HL-60/S4 (cell line): ENCODE measurements around the gene PDE8B.

Experiments used
- in situ Hi-C: fragments of 300-500 bp; cut with MboI; formaldehyde crosslinking; loops from 2 replicates; pipeline ENCODE4 v1.14.3; 2022; ENCODE audit warnings: low sequenced_read_pairs

The PDE8B gene

DNA sequence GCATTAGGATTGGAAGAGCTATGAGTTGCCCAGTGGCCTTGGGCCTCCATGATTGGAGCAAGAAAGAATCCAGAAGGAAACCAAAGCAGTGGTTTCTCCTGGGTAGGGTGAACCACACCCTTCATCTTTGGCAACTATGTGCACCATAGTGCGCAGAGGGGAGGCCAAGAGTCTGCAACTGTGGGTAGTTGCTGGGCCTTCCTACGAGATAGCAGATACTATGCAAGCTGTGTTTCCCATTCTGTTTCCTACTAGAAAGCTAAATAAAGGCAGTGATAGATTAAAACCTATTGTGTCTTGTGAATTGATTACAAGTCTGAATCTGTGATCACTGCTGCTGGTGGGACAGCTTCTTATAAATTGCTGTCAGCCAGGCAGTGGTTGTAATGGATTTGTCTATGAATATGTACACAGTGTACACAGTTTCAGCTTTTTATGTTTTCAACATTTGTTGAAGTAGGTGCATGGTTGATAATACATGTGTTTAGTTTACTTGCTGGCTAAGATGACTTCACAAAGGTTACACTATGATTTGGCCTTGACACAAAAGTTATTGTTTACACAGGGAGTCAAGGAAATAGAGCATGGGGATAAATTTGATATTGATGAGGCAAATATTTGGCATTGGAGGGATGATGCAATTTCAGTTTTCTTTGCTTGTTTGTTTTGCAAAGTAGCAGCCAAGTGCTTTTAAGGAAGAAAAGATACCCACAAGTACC is 23.7 kb upstream of the PDE8B start:
- in situ Hi-C loops = no loop called here

DNA sequence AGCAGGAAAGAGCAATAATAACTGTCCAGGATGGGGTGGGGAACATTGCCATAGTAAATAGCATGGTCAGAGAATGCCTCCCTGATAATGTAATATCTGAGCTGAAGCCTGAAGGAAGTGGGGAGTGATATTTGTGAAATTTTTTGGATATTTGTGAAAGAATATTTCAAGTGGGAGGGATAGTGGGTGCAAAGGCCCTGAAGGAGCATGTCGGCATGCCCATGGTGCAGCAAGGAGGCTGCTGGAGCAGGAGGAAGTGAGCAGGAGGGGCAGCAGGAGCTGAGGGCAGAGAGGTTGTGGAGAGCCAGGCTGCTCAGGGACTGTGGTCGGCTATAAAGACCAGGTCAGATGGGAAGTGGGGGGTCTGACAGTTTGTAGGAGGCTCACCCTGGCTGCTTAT is 21.1 kb upstream of the PDE8B start:
- in situ Hi-C loops = no loop called here

DNA sequence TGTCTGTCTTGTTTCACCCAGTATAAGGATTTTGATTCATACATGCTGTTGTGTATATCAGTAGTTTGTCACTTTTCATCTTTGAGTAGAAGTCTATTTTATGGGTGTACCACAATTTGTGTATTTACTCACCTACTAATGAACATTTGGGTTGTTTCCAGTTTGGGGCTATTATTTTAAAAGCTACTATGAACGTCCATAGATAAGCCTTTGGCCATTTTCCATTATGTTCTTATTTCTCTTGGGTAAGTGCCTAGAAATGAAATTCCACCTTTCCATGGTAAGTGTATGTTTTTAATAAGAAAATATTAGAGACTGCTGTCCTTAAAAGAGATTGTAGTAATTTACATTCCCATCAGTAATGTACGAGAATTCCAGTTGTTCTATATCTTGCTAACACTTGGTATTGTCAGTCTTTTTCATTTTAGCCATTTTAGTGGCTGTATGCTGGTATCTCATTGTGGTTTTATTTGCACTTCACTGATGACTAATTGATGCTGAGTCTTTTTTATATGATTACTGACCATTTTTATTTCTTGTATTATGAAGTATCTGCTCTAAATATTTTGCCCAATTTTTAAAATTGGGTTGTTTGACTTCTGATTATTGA is 17.9 kb upstream of the PDE8B start:
- in situ Hi-C loops = no loop called here

DNA sequence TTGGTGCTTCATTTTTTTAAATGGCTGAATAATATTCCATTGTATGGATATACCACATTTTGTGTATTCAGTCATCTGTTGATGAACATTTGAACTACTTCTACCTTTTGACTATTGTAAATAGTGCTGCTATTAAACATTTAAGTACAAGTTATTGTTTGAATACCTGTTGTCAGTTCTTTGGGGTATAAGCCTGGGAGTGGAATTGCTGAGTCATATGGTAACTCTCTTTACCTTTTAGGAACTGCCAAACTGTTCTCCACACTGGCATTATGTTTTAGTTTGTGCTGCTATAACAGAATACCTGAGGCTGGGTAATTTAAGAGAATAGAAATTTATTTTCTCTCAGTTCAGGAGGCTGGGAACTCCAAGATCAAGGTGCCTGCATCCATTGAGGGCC is 15.7 kb upstream of the PDE8B start:
- in situ Hi-C loops = no loop called here

DNA sequence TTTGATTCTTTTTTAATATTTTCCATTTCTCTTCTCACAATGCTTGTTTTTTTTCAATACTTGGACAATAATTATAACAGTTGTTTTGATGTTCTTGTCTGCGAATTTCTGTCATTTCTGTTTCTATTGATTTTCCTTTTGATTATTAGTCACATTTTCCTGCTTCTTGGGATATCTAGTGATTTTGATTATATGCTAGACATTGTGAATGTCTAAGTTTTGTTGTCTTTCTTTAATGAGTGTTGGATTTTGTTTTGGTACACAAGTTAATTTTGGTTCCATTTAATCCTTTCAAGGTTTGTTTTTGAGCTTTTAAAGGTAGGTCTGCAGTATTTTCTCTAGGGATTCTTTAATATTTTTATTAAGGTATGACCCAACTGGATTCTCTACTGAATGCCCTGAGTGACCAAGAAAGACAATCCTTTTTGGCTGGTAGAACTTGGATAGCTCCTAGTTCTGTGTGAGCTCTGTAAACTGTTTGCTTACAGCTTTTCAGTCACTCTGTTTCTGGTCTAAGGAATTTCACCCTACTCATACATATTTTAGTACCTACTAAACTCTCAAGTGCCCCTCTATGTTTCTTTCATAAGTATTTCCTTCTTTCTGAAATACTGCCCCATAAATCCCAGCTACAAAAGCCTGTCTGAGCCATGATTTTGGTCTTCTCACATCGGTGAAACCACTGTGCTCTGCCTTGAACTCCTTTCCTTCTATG is 12.5 kb upstream of the PDE8B start:
- in situ Hi-C loops = no loop called here

DNA sequence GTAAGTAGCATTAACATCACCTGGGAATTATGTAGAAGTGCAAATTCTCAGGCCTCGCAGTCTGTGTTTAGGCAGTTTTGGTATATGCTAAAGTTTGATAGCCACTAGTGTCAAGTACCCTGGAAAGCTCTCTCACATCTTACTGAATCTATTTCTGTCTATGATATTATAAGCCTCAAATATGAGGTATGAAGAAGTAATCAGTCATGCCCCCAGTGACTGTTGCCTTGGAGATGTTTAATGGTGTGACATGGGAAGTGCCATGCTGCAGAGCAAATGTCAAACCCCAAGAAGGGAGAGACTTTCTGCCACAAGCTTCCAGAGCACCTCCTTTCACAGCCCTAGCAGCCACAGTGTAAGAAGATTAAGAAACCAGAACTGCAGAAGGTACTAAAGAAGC is 9.8 kb upstream of the PDE8B start:
- in situ Hi-C loops = no loop called here

DNA sequence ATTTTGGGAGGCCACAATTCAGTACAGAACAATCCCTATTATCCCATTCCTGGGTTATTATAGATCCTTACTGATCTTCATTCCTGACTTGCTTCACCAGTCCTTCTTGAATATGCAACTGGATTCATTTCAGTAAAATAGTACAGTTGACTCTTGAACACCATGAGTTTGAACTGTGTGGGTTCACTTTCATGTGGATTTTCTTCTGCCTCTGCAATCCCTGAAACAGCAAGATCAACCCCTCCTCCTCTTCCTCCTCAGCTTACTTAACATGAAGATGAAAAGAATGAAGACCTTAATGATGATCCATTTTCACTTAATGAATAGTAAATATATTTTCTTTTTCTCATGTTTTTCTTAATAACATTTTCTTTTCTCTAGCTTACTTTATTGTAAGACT is 8.3 kb upstream of the PDE8B start:
- in situ Hi-C loops = no loop called here

DNA sequence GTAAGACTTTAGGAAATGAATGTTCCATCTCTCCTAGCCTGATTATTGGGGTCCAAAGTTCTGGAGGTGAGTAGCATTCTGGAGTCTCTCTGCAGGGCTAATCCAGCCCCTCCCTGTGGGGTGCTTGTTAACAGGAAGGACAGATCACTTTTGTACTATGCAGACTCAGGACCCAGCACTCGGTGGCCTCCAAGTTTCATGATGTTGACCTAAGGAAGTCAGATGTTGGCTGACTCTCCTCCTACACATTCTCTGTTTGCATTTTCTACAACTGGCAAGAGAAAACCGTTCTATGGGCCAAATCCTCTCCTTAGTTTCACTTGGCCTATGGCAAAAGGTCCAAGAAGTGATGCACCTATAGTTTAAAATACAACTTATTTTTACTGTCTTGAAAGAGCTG is 5.5 kb upstream of the PDE8B start:
- in situ Hi-C loops = no loop called here

DNA sequence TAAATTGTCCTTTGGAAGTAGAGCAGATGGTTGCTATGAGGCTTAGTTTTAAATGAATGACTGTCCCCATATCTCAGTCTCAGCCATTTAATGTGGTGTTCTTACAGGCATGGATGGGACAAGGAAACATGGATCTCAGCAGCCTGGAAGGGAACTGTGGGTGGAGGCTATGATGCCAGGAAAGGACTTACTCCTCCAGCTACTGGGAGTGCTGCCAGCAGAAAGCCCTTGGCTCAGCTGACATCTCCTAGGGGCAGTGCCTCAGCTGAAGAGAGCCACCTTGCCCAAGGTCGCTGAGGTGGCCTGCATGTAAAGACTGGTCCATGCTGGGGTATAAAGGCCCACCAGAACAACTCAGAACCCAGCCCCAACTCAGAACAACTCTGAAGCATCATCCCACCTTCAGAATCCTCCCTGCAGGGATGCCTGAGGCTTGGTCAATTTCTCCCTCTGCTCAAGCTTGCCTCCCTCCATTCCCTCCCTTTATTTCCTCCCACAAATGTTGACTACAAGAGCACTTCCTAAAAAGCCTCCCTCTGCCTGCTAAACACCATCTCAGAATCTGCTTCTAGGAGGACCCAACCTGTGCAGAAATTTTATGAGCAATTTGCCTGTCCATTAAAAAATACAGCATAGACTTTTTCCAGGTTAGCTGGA is 1.8 kb upstream of the PDE8B start:
- in situ Hi-C loops = no loop called here

DNA sequence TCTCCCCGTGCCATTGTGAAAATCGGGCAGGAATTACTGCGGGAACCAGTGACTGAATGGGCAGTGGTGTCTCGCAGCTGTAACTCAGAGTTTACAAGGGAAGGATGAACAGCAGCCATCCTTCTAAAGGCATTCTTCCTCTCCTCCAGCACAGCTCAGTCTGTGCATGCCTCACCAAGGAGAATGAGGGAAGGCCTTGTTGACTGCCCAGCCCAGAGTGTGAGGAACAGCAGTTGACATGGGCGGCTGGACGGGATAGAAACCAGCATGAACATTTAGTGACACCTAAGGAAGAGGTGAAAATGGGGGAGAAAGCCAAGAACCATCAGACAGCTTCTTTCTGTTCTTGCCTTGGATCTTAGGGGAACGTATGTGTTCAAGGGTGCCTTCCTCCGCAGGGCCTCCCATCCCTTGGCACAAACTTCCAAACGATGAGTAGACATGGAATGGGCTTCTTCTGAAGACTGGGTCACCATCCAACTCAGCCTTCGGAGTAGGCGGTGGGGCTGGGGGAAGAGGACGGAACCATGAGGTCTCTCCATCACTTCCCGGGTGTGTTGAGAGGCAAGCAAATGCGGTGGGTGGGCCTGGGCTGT is 887 bp upstream of the PDE8B start:
- in situ Hi-C loops = no loop called here

DNA sequence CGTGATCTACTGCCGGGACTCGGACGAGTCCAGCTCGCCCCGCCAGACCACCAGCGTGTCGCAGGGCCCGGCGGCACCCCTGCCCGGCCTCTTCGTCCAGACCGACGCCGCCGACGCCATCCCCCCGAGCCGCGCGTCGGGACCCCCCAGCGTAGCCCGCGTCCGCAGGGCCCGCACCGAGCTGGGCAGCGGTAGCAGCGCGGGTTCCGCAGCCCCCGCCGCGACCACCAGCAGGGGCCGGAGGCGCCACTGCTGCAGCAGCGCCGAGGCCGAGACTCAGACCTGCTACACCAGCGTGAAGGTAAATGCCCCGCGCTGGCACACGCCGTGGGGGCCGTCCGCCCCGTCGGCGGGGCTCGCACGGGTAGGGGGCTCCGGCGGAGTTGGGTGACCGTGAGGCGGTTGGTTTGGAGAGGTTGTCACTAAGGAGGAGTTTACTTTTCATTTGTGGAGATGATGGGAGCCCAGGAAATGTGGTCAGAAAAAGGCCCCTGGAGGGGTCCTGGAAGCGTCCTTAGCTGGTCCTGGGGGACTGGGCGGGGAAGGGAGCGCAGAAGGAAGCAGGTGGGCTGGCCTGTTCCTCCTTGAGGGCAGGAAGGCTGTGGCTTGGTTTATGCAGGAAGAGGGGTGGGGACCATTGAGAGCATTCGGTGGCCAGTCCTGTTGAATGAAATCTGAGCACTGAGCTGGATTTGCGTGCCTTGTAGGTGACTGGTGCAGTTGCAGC is 647 bp downstream of the PDE8B start:
- in situ Hi-C loops = no loop called here

DNA sequence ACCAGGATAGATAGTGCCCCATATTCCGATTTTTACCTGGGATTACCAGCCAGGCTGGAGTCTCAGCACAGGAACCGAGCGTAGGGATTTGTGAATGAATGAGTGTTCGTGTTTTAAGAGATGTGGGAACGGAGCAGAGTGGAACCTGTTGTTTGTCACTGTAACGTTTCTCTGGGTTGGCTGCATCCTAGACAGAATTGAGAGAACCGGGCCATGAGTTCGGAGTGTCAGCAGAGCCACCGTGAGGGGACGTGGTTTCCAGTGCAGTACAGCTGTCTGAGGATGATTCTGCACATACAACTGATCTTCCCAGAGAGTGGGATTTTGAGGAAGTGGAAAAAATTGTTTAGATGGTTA is 1.2 kb downstream of the PDE8B start:
- in situ Hi-C loops = no loop called here

DNA sequence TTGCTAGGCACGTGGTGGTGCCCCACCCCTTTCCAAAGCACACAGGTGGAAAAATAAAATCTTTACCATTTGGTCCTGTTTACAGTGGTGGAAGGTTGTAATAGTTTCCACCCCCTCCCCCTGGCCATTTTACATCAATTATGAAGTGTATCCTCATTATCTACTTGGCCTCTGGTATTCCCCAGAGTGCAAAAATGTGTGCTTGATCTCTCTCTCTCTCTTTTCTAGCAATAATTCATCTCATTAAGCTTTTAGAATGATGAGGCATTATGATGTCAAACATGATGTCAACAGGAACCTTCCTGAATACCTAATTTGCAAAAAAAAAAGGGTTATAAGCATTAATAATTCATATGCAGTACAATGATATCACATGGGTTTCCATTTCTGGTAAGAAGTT is 3.1 kb downstream of the PDE8B start:
- in situ Hi-C loops = no loop called here

DNA sequence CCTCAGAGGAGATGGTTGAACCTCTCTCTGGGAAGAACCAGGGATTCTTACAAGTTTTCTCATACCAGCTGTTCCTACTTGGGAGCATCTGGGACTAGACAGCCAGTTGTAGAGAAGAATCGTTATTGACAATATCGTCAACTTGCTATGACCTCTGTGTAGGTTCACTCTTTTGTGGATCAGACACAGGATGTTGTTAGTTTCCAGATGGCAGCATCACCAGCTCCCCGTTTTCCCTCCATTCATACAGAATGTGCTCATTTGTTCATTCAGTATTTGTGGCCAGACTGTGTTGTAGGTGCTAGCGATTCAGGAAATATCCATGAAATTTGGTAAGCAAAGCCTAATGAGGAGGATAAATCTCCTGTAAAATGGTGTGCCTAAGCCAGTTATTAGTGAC is 3.7 kb downstream of the PDE8B start:
- in situ Hi-C loops = no loop called here

DNA sequence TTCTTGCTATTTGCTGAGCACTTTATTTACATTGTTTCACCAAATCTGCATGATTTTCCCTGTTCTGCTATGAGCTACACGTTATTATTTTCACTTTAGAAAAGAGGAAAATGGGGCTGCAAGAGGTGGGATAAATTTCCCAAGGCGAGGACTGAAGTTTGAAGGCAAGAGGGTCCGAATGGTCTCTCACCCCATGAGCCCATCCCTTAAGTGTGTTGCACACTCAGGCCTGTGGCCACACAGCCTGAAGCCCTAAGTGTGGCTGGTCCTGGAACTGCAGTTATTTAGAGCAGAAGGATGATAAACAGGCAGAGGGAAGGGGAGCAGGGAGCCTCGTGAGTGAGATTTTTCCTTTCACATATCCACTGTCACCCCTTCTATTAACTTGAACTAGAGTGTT is 7.8 kb downstream of the PDE8B start:
- in situ Hi-C loops = no loop called here

DNA sequence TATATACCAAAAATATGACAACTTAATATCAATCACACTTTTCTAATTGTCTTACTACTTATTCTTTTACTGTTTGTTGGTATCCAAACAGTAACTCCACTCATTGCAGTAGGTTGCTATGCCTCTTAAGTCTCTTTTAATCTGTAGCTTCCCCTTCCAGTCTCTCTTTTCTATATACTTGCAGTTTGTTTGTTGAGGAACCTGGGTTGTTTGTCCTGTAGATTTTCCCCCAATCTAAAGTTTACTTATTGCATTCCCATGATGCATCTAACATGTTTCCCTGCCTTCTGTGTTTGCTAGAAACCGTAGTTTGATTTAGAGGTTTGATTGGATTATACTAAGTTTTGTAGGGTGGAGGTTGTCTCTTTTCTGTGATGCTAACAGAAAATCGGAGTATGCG is 10.6 kb downstream of the PDE8B start:
- in situ Hi-C loops = no loop called here

DNA sequence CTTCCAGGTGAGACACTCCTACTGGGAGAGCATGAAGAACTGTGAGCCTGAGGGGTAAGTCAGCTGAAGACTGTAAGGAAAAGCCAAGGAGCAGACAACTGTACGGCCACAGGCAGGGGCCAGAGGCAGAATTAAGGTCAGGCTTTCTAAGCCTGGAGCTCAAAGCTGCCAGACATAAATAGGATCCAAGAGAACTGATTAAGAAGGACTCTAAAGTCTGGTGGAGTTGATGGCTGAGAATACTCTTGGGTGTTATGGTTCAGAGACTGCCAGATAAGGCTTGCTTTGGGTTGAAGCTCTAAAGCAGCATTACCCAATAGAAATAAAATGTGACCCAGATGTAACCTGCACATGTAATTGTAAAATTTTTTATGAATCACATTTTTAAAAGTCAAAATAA is 12.2 kb downstream of the PDE8B start:
- in situ Hi-C loops = no loop called here

DNA sequence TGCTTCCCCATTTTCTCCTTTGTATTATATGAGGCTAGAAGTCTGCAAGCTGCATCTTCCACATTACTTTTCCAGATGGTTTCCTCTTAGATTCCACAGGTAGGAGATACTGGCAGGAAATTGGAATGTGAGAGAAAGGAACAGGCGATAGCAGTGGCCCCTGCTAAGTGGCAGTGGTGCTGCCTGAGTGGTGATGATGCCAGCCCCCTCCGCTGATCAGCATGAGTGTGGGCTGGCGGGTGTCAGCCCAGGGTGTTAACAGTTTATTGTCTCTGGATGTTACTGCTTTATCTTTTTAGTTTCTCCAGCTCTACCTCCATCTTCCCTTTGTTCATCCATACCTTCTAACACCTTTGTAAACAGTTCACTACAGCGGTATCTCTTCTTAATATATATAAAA is 13.2 kb downstream of the PDE8B start:
- in situ Hi-C loops = no loop called here

DNA sequence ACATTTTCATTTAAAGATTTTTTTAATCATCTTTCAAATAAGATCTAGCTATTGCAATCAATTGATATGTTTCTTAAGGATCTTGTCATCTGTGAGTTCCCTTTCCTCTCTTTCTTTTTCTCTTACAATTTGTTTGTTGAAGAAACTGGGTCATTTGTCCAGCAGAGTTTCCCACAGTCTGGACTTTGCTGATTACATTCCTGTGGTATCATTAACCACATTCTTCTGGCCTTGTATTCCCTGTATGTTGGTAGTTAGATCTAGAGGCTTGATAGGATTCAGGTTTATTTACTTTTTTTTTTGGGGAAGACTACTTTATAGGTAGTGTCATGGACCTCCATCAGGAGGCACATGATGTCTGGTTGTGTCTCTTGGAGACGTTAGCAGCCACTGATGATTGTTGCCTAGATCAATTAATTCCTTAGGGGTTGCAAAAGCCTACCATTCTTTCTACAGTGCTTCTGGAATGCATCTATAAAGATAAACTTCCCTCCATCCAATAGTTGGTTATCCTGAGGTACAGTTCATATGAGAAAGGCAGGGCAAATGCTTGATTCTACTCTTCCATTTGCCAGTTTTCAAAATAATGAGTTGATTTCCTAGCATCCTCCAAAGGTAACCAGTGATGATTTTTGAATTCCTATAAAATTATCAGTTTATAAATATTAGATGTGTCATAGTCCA is 14.3 kb downstream of the PDE8B start:
- in situ Hi-C loops = no loop called here

DNA sequence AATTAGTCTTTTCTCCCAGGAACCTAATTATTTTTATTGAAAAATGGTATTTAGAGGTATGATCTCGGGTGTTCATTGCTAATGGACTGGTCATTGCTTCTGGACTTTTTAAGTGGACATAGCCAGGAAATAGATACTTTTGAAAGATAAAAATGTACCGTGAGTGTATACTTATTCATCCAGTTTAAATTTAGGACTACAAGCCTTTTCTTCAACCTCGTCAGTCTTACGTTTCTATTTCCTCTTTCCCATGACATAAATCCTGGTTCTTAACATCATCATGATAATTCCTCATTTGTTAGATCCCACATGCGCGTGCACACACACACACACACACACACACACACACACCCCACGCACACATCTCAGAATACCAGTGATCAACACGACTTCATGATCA is 15.1 kb downstream of the PDE8B start:
- in situ Hi-C loops = no loop called here
